HEK293 (cell line): ENCODE results near the gene ZBED5.

ENCODE experiments used
- GLIS1 ChIP-seq: fragments of 450-650 bp; formaldehyde crosslinking; IDR thresholded peaks from 2 replicates; pipeline ENCODE4 v1.5.1; 2016; ENCODE audit warnings: missing biosample characterization, missing genetic modification characterization
- MEIS1 ChIP-seq: sonication (generic); formaldehyde crosslinking; IDR thresholded peaks from 2 replicates; pipeline ENCODE4 v1.8.1; 2022; ENCODE audit warnings: missing genetic modification reagents, mild to moderate bottlenecking, borderline replicate concordance
- MZF1 ChIP-seq: fragments of 450-650 bp; formaldehyde crosslinking; IDR thresholded peaks from 2 replicates; pipeline ENCODE4 v1.5.1; 2017; ENCODE audit warnings: missing biosample characterization, missing genetic modification characterization, borderline replicate concordance
- ZBTB21 ChIP-seq: fragments of 450-650 bp; formaldehyde crosslinking; IDR thresholded peaks from 2 replicates; pipeline ENCODE4 v1.5.1; 2017; ENCODE audit warnings: missing biosample characterization, missing genetic modification characterization
- ZFP3 ChIP-seq: fragments of 450-650 bp; formaldehyde crosslinking; IDR thresholded peaks from 2 replicates; pipeline ENCODE4 v1.5.1; 2016; ENCODE audit warnings: low read depth, missing biosample characterization, missing genetic modification characterization
- ZNF140 ChIP-seq: fragments of 450-650 bp; formaldehyde crosslinking; IDR thresholded peaks from 2 replicates; pipeline ENCODE4 v1.5.1; 2016; ENCODE audit warnings: missing biosample characterization, missing genetic modification characterization
- ZNF16 ChIP-seq: fragments of 450-650 bp; formaldehyde crosslinking; IDR thresholded peaks from 2 replicates; pipeline ENCODE4 v1.5.1; 2016; ENCODE audit warnings: low read depth, missing biosample characterization, missing genetic modification characterization
- ZNF2 ChIP-seq: fragments of 450-650 bp; formaldehyde crosslinking; IDR thresholded peaks from 2 replicates; pipeline ENCODE4 v1.5.1; 2016; ENCODE audit warnings: missing biosample characterization, missing genetic modification characterization
- ZNF23 ChIP-seq: fragments of 450-650 bp; formaldehyde crosslinking; IDR thresholded peaks from 2 replicates; pipeline ENCODE4 v1.5.1; 2016; ENCODE audit warnings: missing biosample characterization, missing genetic modification characterization, borderline replicate concordance
- ZNF239 ChIP-seq: fragments of 450-650 bp; formaldehyde crosslinking; IDR thresholded peaks from 2 replicates; pipeline ENCODE4 v1.5.1; 2016; ENCODE audit warnings: missing biosample characterization, missing genetic modification characterization
- ZNF335 ChIP-seq: fragments of 450-650 bp; formaldehyde crosslinking; conservative IDR thresholded peaks from 2 replicates; pipeline ENCODE4 v1.5.1; 2016; ENCODE audit warnings: missing biosample characterization, missing genetic modification characterization
- ZNF391 ChIP-seq: fragments of 450-650 bp; formaldehyde crosslinking; IDR thresholded peaks from 2 replicates; pipeline ENCODE4 v1.5.1; 2016; ENCODE audit warnings: low read depth, missing biosample characterization, missing genetic modification characterization, borderline replicate concordance
- ZNF560 ChIP-seq: fragments of 450-650 bp; formaldehyde crosslinking; IDR thresholded peaks from 2 replicates; pipeline ENCODE4 v1.5.1; 2017; ENCODE audit warnings: missing biosample characterization, missing genetic modification characterization, borderline replicate concordance
- ZNF561 ChIP-seq: fragments of 450-650 bp; IDR thresholded peaks from 2 replicates; pipeline ENCODE4 v1.5.1; 2018; ENCODE audit warnings: missing biosample characterization, missing genetic modification characterization, borderline replicate concordance
- ZNF600 ChIP-seq: fragments of 450-650 bp; formaldehyde crosslinking; IDR thresholded peaks from 2 replicates; pipeline ENCODE4 v1.5.1; 2016; ENCODE audit warnings: missing biosample characterization, missing genetic modification characterization
- ZNF610 ChIP-seq: fragments of 450-650 bp; formaldehyde crosslinking; IDR thresholded peaks from 2 replicates; pipeline ENCODE4 v1.5.1; 2016; ENCODE audit warnings: missing biosample characterization, missing genetic modification characterization, borderline replicate concordance
- ZNF621 ChIP-seq: fragments of 450-650 bp; formaldehyde crosslinking; IDR thresholded peaks from 2 replicates; pipeline ENCODE4 v1.5.1; 2017; ENCODE audit warnings: missing biosample characterization, missing genetic modification characterization
- ZNF701 ChIP-seq: fragments of 450-650 bp; formaldehyde crosslinking; IDR thresholded peaks from 2 replicates; pipeline ENCODE4 v1.5.1; 2016; ENCODE audit warnings: missing biosample characterization, missing genetic modification characterization
- ZNF776 ChIP-seq: fragments of 450-650 bp; formaldehyde crosslinking; IDR thresholded peaks from 2 replicates; pipeline ENCODE4 v1.5.0; 2017; ENCODE audit warnings: missing biosample characterization, missing genetic modification characterization, borderline replicate concordance
- ZSCAN30 ChIP-seq: fragments of 450-650 bp; IDR thresholded peaks from 2 replicates; pipeline ENCODE4 v1.5.1; 2018; ENCODE audit warnings: missing biosample characterization, mild to moderate bottlenecking, missing genetic modification characterization, moderate library complexity
- ZXDB ChIP-seq: fragments of 450-650 bp; formaldehyde crosslinking; IDR thresholded peaks from 2 replicates; pipeline ENCODE4 v1.5.1; 2016; ENCODE audit warnings: missing biosample characterization, missing genetic modification characterization
- TF ChIP-seq, protein P1 (sequence below): fragments of 450-650 bp; formaldehyde crosslinking; conservative IDR thresholded peaks from 2 replicates; pipeline ENCODE4 v1.5.1; 2016; ENCODE audit warnings: low read depth, missing biosample characterization, missing genetic modification characterization
- TF ChIP-seq, protein P2 (sequence below): fragments of 450-650 bp; formaldehyde crosslinking; IDR thresholded peaks from 2 replicates; pipeline ENCODE4 v1.5.1; 2016; ENCODE audit warnings: missing biosample characterization, missing genetic modification characterization
- TF ChIP-seq, protein P3 (sequence below): fragments of 450-650 bp; formaldehyde crosslinking; IDR thresholded peaks from 2 replicates; pipeline ENCODE4 v1.5.1; 2016; ENCODE audit warnings: missing biosample characterization, missing genetic modification characterization
- TF ChIP-seq, protein P4 (sequence below): fragments of 450-650 bp; formaldehyde crosslinking; IDR thresholded peaks from 2 replicates; pipeline ENCODE4 v1.5.1; 2016; ENCODE audit warnings: missing biosample characterization, missing genetic modification characterization
- TF ChIP-seq, protein P5 (sequence below): fragments of 450-650 bp; formaldehyde crosslinking; IDR thresholded peaks from 2 replicates; pipeline ENCODE4 v1.5.1; 2016; ENCODE audit warnings: missing biosample characterization, missing genetic modification characterization

Gene ZBED5

DNA sequence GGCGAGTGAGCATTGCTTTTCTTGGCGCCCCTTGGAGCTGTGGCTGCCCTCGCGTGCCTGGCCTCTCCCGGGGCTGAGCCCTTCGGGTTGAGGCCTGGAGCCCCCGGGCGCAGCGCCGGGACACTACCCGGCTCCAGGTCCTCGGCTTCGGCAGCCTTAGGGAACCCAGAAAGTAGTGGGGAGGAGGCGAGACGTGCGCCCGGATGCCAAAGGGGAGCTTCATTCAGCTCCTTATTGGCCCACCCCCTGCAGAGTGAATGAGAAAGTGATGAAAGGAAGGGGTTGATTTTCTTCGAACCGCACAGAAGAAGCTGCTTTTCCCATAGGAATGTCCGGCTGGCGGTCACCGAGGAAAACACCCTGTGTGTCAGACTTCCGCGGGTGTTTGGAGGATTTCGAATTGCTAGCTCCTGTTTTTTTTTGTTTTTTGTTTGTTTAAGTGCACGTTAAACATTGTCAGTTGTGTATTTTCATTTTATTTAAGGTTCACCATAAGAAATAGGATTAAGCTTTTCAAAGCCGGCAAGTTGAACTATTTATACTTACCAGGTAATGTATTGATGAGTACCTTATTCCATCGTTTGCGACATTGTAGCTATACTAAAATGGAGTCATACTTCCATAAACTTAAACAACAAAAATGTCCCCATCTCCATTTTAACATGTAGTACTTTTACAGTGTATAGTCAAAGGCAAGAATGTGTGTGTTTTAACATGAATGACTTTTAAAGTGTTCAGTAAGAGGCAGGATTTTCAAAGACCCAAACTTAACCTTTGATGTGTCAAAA lies 48.3 kb downstream of the ZBED5 start (continued):
- TF ChIP-seq, protein P1, sequence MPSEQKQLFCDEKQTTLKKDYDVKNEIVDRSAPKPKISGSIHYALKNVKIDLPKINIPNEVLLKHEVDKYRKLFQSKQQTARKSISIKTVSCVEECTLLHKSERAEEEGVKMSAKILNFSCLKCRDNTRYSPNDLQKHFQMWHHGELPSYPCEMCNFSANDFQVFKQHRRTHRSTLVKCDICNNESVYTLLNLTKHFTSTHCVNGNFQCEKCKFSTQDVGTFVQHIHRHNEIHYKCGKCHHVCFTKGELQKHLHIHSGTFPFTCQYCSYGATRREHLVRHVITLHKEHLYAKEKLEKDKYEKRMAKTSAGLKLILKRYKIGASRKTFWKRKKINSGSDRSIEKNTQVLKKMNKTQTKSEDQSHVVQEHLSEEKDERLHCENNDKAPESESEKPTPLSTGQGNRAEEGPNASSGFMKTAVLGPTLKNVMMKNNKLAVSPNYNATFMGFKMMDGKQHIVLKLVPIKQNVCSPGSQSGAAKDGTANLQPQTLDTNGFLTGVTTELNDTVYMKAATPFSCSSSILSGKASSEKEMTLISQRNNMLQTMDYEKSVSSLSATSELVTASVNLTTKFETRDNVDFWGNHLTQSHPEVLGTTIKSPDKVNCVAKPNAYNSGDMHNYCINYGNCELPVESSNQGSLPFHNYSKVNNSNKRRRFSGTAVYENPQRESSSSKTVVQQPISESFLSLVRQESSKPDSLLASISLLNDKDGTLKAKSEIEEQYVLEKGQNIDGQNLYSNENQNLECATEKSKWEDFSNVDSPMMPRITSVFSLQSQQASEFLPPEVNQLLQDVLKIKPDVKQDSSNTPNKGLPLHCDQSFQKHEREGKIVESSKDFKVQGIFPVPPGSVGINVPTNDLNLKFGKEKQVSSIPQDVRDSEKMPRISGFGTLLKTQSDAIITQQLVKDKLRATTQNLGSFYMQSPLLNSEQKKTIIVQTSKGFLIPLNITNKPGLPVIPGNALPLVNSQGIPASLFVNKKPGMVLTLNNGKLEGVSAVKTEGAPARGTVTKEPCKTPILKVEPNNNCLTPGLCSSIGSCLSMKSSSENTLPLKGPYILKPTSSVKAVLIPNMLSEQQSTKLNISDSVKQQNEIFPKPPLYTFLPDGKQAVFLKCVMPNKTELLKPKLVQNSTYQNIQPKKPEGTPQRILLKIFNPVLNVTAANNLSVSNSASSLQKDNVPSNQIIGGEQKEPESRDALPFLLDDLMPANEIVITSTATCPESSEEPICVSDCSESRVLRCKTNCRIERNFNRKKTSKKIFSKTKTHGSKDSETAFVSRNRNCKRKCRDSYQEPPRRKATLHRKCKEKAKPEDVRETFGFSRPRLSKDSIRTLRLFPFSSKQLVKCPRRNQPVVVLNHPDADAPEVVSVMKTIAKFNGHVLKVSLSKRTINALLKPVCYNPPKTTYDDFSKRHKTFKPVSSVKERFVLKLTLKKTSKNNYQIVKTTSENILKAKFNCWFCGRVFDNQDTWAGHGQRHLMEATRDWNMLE (tag by site-specific recombination) = no peak
- no peak for TF ChIP-seq ZNF23 (tag by site-specific recombination)
- peak; percentile 6; the same call in 1 of the 2 replicates for TF ChIP-seq ZNF600 (tag by site-specific recombination)
- peak; percentile 61; the same call in 1 of the 2 replicates for TF ChIP-seq ZNF561
- TF ChIP-seq ZNF239 (tag by site-specific recombination) = no peak
- TF ChIP-seq ZNF621 (tag by site-specific recombination) = no peak
- TF ChIP-seq ZNF701 (tag by site-specific recombination) = no peak
- no peak for TF ChIP-seq ZBTB21
- TF ChIP-seq, protein P2, sequence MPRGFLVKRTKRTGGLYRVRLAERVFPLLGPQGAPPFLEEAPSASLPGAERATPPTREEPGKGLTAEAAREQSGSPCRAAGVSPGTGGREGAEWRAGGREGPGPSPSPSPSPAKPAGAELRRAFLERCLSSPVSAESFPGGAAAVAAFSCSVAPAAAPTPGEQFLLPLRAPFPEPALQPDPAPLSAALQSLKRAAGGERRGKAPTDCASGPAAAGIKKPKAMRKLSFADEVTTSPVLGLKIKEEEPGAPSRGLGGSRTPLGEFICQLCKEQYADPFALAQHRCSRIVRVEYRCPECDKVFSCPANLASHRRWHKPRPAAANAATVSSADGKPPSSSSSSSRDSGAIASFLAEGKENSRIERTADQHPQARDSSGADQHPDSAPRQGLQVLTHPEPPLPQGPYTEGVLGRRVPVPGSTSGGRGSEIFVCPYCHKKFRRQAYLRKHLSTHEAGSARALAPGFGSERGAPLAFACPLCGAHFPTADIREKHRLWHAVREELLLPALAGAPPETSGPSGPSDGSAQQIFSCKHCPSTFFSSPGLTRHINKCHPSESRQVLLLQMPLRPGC (tag by site-specific recombination) = 0 out of 2 replicates have a peak, but pooled peaks have one; percentile 34
- TF ChIP-seq ZSCAN30 = peak; percentile 69; the same call in 1 of the 2 replicates
- TF ChIP-seq ZNF610 (tag by site-specific recombination) = no peak
- no peak for TF ChIP-seq MEIS1 (CRISPR knock-in tag)
- TF ChIP-seq ZNF335 (tag by site-specific recombination) = peak; percentile 65
- TF ChIP-seq ZNF560 = no peak
- TF ChIP-seq ZFP3 = no peak
- 0 out of 2 replicates have a peak, but pooled peaks have one; percentile 17 for TF ChIP-seq MZF1 (tag by site-specific recombination)
- TF ChIP-seq, protein P3, sequence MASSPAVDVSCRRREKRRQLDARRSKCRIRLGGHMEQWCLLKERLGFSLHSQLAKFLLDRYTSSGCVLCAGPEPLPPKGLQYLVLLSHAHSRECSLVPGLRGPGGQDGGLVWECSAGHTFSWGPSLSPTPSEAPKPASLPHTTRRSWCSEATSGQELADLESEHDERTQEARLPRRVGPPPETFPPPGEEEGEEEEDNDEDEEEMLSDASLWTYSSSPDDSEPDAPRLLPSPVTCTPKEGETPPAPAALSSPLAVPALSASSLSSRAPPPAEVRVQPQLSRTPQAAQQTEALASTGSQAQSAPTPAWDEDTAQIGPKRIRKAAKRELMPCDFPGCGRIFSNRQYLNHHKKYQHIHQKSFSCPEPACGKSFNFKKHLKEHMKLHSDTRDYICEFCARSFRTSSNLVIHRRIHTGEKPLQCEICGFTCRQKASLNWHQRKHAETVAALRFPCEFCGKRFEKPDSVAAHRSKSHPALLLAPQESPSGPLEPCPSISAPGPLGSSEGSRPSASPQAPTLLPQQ (tag by site-specific recombination) = peak; percentile 43; the same call in 1 of the 2 replicates
- no peak for TF ChIP-seq ZNF140 (tag by site-specific recombination)
- peak; percentile 79 for TF ChIP-seq GLIS1 (tag by site-specific recombination)
- TF ChIP-seq ZNF776 = no peak
- no peak for TF ChIP-seq ZNF391 (tag by site-specific recombination)
- TF ChIP-seq, protein P4, sequence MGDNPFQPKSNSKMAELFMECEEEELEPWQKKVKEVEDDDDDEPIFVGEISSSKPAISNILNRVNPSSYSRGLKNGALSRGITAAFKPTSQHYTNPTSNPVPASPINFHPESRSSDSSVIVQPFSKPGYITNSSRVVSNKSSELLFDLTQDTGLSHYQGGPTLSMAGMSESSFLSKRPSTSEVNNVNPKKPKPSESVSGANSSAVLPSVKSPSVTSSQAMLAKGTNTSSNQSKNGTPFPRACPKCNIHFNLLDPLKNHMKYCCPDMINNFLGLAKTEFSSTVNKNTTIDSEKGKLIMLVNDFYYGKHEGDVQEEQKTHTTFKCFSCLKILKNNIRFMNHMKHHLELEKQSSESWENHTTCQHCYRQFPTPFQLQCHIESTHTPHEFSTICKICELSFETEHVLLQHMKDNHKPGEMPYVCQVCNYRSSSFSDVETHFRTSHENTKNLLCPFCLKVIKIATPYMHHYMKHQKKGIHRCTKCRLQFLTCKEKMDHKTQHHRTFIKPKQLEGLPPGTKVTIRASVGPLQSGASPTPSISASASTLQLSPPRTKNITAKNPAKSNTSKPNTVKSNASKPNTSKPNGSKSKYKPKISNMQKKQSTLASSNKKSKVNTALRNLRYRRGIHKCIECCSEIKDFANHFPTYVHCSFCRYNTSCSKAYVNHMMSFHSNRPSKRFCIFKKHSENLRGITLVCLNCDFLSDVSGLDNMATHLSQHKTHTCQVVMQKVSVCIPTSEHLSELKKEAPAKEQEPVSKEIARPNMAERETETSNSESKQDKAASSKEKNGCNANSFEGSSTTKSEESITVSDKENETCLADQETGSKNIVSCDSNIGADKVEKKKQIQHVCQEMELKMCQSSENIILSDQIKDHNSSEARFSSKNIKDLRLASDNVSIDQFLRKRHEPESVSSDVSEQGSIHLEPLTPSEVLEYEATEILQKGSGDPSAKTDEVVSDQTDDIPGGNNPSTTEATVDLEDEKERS (tag by site-specific recombination) = no peak
- TF ChIP-seq ZNF2 = 0 out of 2 replicates have a peak, but pooled peaks have one; percentile 14
- TF ChIP-seq, protein P5, sequence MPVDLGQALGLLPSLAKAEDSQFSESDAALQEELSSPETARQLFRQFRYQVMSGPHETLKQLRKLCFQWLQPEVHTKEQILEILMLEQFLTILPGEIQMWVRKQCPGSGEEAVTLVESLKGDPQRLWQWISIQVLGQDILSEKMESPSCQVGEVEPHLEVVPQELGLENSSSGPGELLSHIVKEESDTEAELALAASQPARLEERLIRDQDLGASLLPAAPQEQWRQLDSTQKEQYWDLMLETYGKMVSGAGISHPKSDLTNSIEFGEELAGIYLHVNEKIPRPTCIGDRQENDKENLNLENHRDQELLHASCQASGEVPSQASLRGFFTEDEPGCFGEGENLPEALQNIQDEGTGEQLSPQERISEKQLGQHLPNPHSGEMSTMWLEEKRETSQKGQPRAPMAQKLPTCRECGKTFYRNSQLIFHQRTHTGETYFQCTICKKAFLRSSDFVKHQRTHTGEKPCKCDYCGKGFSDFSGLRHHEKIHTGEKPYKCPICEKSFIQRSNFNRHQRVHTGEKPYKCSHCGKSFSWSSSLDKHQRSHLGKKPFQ = no peak
- TF ChIP-seq ZNF16 = no peak
- peak; percentile 98 for TF ChIP-seq ZXDB (tag by site-specific recombination)
